NB4 (cell line): ENCODE results near the gene RUSC1.
A peak's percentile ranks its signal among the peaks of the same experiment; 100 is the strongest.

ENCODE experiments used
- MYC ChIP-seq: IDR thresholded peaks from 2 replicates; pipeline ENCODE4 v1.6.1; 2011; ENCODE audit warnings: low read depth, low read length
- POLR2A ChIP-seq: IDR thresholded peaks from 2 replicates; pipeline ENCODE4 v1.6.1; 2011; ENCODE audit warnings: mild to moderate bottlenecking; ENCODE audit not compliant: insufficient read length; ENCODE audit errors: extremely low read depth
- TF ChIP-seq, protein P1 (sequence below): IDR thresholded peaks from one replicate; pipeline ENCODE4 v1.5.1; 2012; ENCODE audit warnings: low read depth, low read length
- TF ChIP-seq, protein P2 (sequence below): IDR thresholded peaks from 2 replicates; pipeline ENCODE4 v1.6.1; 2011; ENCODE audit warnings: low read depth, low read length

DNA sequence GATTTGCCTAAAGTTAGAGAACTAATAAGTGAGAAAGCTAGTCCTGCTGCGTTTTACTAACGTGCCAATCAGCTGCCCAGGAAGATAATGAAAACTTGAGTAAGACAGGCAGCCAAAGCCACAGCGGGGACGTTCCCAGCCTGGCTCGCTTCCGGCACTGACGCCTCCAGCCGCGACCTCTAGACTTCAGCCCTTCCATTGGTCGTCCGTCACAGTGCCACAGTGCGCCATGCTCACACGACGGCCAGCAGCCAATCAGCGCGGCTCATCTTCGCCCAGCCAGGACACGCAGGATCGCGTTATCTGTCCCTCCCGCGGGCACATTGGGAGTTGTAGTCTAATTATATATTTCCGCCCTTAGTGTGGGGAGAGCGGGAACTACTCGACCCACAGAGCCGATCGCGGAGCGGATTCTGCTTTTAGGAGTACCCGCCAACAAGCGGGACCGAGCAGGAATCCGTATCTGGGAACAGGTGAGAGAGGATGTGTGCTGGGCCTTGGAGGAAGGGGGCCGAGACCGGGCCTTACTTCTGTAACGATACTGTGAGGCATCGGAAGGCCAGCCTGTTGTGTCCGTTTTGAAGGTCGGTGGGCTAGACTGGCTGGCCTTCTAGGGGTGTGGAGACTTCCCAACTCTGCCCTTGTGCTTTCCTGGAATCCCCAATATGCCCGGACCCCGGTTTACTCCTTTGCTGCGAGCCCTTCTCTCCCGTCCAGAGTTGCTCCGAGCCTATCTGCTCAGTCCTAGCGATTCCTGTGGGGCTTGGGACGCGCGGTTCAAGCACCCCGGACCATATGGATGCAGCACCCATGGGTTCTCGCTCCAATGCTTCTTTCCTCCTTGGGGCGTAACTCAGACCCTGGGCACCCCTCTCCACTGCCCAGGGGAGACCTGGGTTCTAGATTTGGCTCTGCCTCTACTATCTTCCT lies 11.9 kb upstream of the RUSC1 start, which contains the start of gene FDPS:
- TF ChIP-seq POLR2A (peak; percentile 69), MYC (no peak; the same call in 1 of the 2 replicates)
- TF ChIP-seq, protein P1, sequence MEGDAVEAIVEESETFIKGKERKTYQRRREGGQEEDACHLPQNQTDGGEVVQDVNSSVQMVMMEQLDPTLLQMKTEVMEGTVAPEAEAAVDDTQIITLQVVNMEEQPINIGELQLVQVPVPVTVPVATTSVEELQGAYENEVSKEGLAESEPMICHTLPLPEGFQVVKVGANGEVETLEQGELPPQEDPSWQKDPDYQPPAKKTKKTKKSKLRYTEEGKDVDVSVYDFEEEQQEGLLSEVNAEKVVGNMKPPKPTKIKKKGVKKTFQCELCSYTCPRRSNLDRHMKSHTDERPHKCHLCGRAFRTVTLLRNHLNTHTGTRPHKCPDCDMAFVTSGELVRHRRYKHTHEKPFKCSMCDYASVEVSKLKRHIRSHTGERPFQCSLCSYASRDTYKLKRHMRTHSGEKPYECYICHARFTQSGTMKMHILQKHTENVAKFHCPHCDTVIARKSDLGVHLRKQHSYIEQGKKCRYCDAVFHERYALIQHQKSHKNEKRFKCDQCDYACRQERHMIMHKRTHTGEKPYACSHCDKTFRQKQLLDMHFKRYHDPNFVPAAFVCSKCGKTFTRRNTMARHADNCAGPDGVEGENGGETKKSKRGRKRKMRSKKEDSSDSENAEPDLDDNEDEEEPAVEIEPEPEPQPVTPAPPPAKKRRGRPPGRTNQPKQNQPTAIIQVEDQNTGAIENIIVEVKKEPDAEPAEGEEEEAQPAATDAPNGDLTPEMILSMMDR: no peak
- TF ChIP-seq, protein P2, sequence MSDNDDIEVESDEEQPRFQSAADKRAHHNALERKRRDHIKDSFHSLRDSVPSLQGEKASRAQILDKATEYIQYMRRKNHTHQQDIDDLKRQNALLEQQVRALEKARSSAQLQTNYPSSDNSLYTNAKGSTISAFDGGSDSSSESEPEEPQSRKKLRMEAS: peak; percentile 42; the same call in 1 of the 2 replicates
